HEK293 (cell line): ENCODE results near the gene KRT7.

ENCODE experiments used
- CTCF ChIA-PET: fragments of 350-600 bp; formaldehyde crosslinking; extraction: SDS; loops from one replicate; lab custom pipeline; 2021; ENCODE audit warnings: antibody characterized with exemption; lab: Yijun Ruan, JAX
- POLR2A ChIA-PET: fragments of 300-600 bp; formaldehyde crosslinking; extraction: SDS; loops from one replicate; lab custom pipeline; 2020; ENCODE audit warnings: antibody characterized with exemption, inconsistent platforms; lab: Yijun Ruan, JAX
- H3K27ac ChIP-seq: fragments of 200-500 bp; sonication (Bioruptor generic); 2 replicates; pipeline ENCODE4 v1.5.1; 2014; ENCODE audit warnings: low read depth, low read length, control low read depth, inconsistent platforms; ENCODE audit errors: extremely low read depth
- H3K36me3 ChIP-seq, 2 experiments: fragments of 200-500 bp in 1 of 2; sonication (Bioruptor generic) in 1 of 2; 1 replicate in 1 of 2; 2 replicates in 1 of 2; pipeline ENCODE4 v1.5.1; 2014 to 2017; ENCODE audit warnings: inconsistent platforms in 2 of 2, low read length in 2 of 2; ENCODE audit not compliant: control insufficient read depth in 2 of 2, insufficient read depth in 1 of 2
- H3K4me1 ChIP-seq: fragments of 200-500 bp; sonication (Bioruptor generic); 2 replicates; pipeline ENCODE4 v1.5.1; 2014; ENCODE audit warnings: mild to moderate bottlenecking, low read length, inconsistent platforms; ENCODE audit not compliant: control insufficient read depth, insufficient read depth
- H3K4me3 ChIP-seq: 2 replicates; pipeline ENCODE4 v1.5.1; 2011; ENCODE audit warnings: low read depth, mild to moderate bottlenecking, control low read depth, low read length, moderate library complexity
- H3K9me3 ChIP-seq: fragments of 200-500 bp; sonication (Bioruptor generic); 2 replicates; pipeline ENCODE4 v1.5.1; 2014; ENCODE audit warnings: low read depth, low read length, inconsistent platforms; ENCODE audit not compliant: control insufficient read depth, insufficient read depth
- MZF1 ChIP-seq: fragments of 450-650 bp; formaldehyde crosslinking; IDR thresholded peaks from 2 replicates; pipeline ENCODE4 v1.5.1; 2017; ENCODE audit warnings: missing biosample characterization, missing genetic modification characterization, borderline replicate concordance
- REST ChIP-seq: fragments of 450-650 bp; formaldehyde crosslinking; IDR thresholded peaks from 2 replicates; pipeline ENCODE4 v1.5.1; 2016; ENCODE audit warnings: missing biosample characterization, missing genetic modification characterization
- SP3 ChIP-seq: fragments of 450-650 bp; formaldehyde crosslinking; IDR thresholded peaks from 2 replicates; pipeline ENCODE4 v1.5.1; 2016; ENCODE audit warnings: missing biosample characterization, missing genetic modification characterization
- ZBTB10 ChIP-seq: fragments of 450-650 bp; formaldehyde crosslinking; IDR thresholded peaks from 2 replicates; pipeline ENCODE4 v1.5.1; 2016; ENCODE audit warnings: missing biosample characterization, missing genetic modification characterization
- ZBTB26 ChIP-seq: fragments of 450-650 bp; formaldehyde crosslinking; optimal IDR thresholded peaks from 2 replicates; pipeline ENCODE3; 2016; ENCODE audit warnings: missing biosample characterization, mild to moderate bottlenecking, missing genetic modification characterization
- ZFP69B ChIP-seq: fragments of 450-650 bp; formaldehyde crosslinking; IDR thresholded peaks from 2 replicates; pipeline ENCODE4 v1.5.1; 2016; ENCODE audit warnings: missing biosample characterization, missing genetic modification characterization
- ZNF169 ChIP-seq: fragments of 450-650 bp; formaldehyde crosslinking; IDR thresholded peaks from 2 replicates; pipeline ENCODE4 v1.5.1; 2016; ENCODE audit warnings: missing biosample characterization, missing genetic modification characterization
- ZNF184 ChIP-seq: fragments of 450-650 bp; IDR thresholded peaks from 2 replicates; pipeline ENCODE4 v1.5.1; 2018; ENCODE audit warnings: missing biosample characterization, mild to moderate bottlenecking, missing genetic modification characterization
- ZNF302 ChIP-seq: fragments of 450-650 bp; formaldehyde crosslinking; IDR thresholded peaks from 2 replicates; pipeline ENCODE4 v1.5.1; 2016; ENCODE audit warnings: missing biosample characterization, missing genetic modification characterization, low read depth
- ZNF335 ChIP-seq: fragments of 450-650 bp; formaldehyde crosslinking; conservative IDR thresholded peaks from 2 replicates; pipeline ENCODE4 v1.5.1; 2016; ENCODE audit warnings: missing biosample characterization, missing genetic modification characterization
- ZNF354C ChIP-seq: fragments of 450-650 bp; formaldehyde crosslinking; IDR thresholded peaks from 2 replicates; pipeline ENCODE4 v1.5.1; 2016; ENCODE audit warnings: missing biosample characterization, missing genetic modification characterization, low read depth, borderline replicate concordance
- ZNF37A ChIP-seq: fragments of 450-650 bp; IDR thresholded peaks from 2 replicates; pipeline ENCODE4 v1.5.1; 2018; ENCODE audit warnings: missing biosample characterization, missing genetic modification characterization
- ZNF658 ChIP-seq: fragments of 450-650 bp; formaldehyde crosslinking; IDR thresholded peaks from 2 replicates; pipeline ENCODE4; 2016; ENCODE audit warnings: missing biosample characterization, missing genetic modification characterization
- ZNF747 ChIP-seq: fragments of 450-650 bp; formaldehyde crosslinking; IDR thresholded peaks from 2 replicates; pipeline ENCODE4 v1.5.1; 2016; ENCODE audit warnings: missing biosample characterization, missing genetic modification characterization
- ZNF830 ChIP-seq: fragments of 450-650 bp; IDR thresholded peaks from 2 replicates; pipeline ENCODE4 v1.5.0; 2018; ENCODE audit warnings: missing biosample characterization, missing genetic modification characterization, low read depth, mild to moderate bottlenecking, moderate library complexity

KRT7 gene

GRCh38 chr12:52221912-52222457, 11.1 kb upstream of the KRT7 start (continued):
- TF ChIP-seq ZFP69B (tag by site-specific recombination) = no peak
- no peak for TF ChIP-seq REST (tag by site-specific recombination)
- TF ChIP-seq ZNF37A = no peak
- no peak for TF ChIP-seq SP3 (tag by site-specific recombination)
- no peak for TF ChIP-seq ZNF184 (tag by site-specific recombination)
- TF ChIP-seq, all 188 proteins: peak for 4

- ChIA-PET CTCF (interaction anchor here (0.6 to 4.9 kb wide), 28 partner anchors 8 to 151 kb away, joined by 3 to 60 read pairs (median 6); no protein-coding TSS in a partner anchor), POLR2A (no interaction called here)
- H3K4me1 ChIP-seq = no peaks in the 10 kb centered on the region
- H3K9me3 ChIP-seq = no peaks in the 10 kb centered on the region
- no peak for TF ChIP-seq ZNF830 (tag by site-specific recombination)
- TF ChIP-seq ZBTB26 (tag by site-specific recombination) = no peak
- TF ChIP-seq ZNF302 (tag by site-specific recombination) = no peak
- TF ChIP-seq ZNF169 (tag by site-specific recombination) = no peak
- no peaks in the 10 kb centered on the region for H3K36me3 ChIP-seq
- H3K4me3 ChIP-seq = no peak overlapping the region
- no peak overlapping the region for H3K27ac ChIP-seq
Measured at GRCh38 chr12:52222692-52223091, 10.4 kb upstream of the KRT7 start.

- POLR2A ChIA-PET = no interaction called here
- Histone ChIP-seq H3K4me3 (no peak overlapping the region), H3K4me1 (no peaks in the 10 kb centered on the region), H3K27ac (no peak overlapping the region), H3K36me3 (no peaks in the 10 kb centered on the region), H3K9me3 (no peaks in the 10 kb centered on the region)
- CTCF ChIA-PET = interaction anchor here (0.6 to 4.9 kb wide), 11 partner anchors 9 to 621 kb away, joined by 3 to 60 read pairs (median 3); no protein-coding TSS in a partner anchor
- TF ChIP-seq ZNF747 = no peak
- TF ChIP-seq ZBTB10 = no peak
- TF ChIP-seq ZNF354C (tag by site-specific recombination) = no peak
- TF ChIP-seq ZNF335 (tag by site-specific recombination) = no peak
- TF ChIP-seq ZNF658 (tag by site-specific recombination) = no peak
- TF ChIP-seq MZF1 (tag by site-specific recombination) = no peak
Measured at GRCh38 chr12:52223406-52224039, 9.5 kb upstream of the KRT7 start.
